Measurements from ENCODE around the gene WFDC6. TPM values are rescaled to one million over a fixed set of nuclear protein-coding genes. Genes with fewer than 3 reads are reported as not detected.

WFDC6 gene
- total and polyA plus RNA-seq, 7 donors = not detected

DNA sequence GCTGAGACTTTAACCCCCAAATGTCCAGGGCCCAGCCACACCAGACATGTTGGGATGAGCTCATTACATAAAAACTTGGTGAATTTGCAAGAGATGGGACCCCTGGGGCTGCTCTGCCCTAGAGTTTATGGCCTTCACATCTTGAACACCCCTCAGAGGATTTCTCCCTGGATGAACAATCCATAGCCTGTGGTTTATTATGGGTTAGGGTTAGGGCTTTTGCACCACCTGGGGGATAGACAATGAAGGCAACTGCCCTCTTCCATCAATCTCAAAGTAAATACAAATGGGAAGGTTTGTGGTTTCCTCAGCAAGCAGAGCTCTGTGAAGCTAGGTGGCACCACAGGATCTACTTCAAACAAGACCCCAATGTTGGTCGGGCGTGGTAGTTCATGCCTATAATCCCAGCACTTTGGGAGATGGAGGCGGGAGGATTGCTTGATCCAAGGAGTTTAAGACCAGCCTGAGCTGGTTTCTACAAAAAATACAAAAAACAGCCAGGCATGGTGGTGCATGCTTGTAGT, 41.2 kb downstream of the WFDC6 start:
- intact Hi-C loops (cut with DNase I) = no loop called here
- Histone ChIP-seq H3K27ac (no peak overlapping the region), H3K4me1 (peaks cover 0 to 26% (median 16%) of the 10 kb centered on the region in 4 donors), H3K9me3 (no peaks in the 10 kb centered on the region), H3K4me3 (no peak overlapping the region), H3K27me3 (no peaks in the 10 kb centered on the region), H3K36me3 (no peaks in the 10 kb centered on the region)
- 85% methylated on average over 3 of the region's 3 CpGs for WGBS, 2 donors
- no peak for TF ChIP-seq EP300 (IDR thresholded peaks at IDR 0.05)
- TF ChIP-seq POLR2AphosphoS5 (IDR thresholded peaks at IDR 0.05) = no peak
- TF ChIP-seq, protein P1, sequence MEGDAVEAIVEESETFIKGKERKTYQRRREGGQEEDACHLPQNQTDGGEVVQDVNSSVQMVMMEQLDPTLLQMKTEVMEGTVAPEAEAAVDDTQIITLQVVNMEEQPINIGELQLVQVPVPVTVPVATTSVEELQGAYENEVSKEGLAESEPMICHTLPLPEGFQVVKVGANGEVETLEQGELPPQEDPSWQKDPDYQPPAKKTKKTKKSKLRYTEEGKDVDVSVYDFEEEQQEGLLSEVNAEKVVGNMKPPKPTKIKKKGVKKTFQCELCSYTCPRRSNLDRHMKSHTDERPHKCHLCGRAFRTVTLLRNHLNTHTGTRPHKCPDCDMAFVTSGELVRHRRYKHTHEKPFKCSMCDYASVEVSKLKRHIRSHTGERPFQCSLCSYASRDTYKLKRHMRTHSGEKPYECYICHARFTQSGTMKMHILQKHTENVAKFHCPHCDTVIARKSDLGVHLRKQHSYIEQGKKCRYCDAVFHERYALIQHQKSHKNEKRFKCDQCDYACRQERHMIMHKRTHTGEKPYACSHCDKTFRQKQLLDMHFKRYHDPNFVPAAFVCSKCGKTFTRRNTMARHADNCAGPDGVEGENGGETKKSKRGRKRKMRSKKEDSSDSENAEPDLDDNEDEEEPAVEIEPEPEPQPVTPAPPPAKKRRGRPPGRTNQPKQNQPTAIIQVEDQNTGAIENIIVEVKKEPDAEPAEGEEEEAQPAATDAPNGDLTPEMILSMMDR (IDR thresholded peaks at IDR 0.05) = no peak
- no peak for TF ChIP-seq POLR2A (IDR thresholded peaks at IDR 0.05)
- no peak for DNase-seq

DNA sequence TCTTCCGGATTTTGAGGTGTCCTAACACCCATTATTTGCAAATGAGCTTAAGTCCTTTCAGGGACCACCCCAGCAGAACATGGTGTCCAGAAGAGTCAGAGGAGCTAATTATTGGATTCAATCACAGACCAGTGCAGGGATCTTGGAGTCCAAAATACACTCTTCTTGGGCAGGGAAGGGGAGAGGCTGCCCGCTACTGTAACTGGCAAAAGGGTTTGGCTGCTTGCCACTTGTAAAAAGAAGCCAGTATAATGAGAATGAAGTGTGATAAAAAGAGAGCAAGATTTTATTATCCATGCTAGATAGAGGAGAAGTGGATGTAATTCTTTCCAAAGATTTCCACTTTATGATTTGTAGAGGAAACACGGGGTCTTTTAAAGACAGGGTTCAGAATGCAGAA, 43.1 kb downstream of the WFDC6 start:
- WGBS, 2 donors = 22 to 66% methylated on average over 3 of the region's 3 CpGs
- TF ChIP-seq POLR2A (IDR thresholded peaks at IDR 0.05) = no peak
- no peak for TF ChIP-seq POLR2AphosphoS5 (IDR thresholded peaks at IDR 0.05)
- TF ChIP-seq EP300 (IDR thresholded peaks at IDR 0.05) = no peak
- TF ChIP-seq, protein P1 (IDR thresholded peaks at IDR 0.05) = no peak
- DNase-seq = no peak
- H3K27me3 ChIP-seq = no peaks in the 10 kb centered on the region
- H3K27ac ChIP-seq = no peak overlapping the region
- H3K4me1 ChIP-seq = peaks cover 0 to 7% (median under 1%) of the 10 kb centered on the region in 4 donors
- H3K36me3 ChIP-seq = no peaks in the 10 kb centered on the region
- no peaks in the 10 kb centered on the region for H3K9me3 ChIP-seq
- intact Hi-C loops (cut with DNase I) = no loop called here
- H3K4me3 ChIP-seq = no peak overlapping the region

DNA sequence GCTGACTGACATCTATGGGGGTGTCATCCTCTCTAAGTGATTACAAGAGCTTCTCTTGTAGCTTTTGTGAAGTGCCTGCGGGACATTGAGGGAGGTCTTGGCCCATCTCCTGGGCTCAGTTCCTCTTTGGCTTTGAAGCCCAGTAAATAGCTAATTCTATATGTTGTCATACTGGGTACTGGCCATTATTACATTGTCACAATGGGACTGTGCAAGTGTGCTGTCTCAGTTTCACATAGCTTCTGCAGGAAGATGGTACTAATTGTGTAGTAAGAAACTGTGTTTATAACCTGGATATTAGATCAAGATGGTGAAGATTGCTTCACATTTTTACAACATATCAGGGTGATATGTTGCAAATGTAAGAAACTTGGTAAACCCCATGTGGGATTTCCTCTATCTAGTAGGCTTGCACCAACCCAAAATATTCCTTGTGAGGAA, 43.8 kb downstream of the WFDC6 start:
- no peak overlapping the region for H3K4me3 ChIP-seq
- 94 to 96% methylated on average over 1 of the region's 1 CpG for WGBS, 2 donors
- H3K4me1 ChIP-seq = peaks cover 0 to under 1% (median 0%) of the 10 kb centered on the region in 4 donors
- H3K27ac ChIP-seq = no peak overlapping the region
- intact Hi-C loops (cut with DNase I) = no loop called here
- DNase-seq = no peak
- no peaks in the 10 kb centered on the region for H3K27me3 ChIP-seq
- no peaks in the 10 kb centered on the region for H3K36me3 ChIP-seq
- no peak for TF ChIP-seq POLR2A (IDR thresholded peaks at IDR 0.05)
- TF ChIP-seq, protein P1 (IDR thresholded peaks at IDR 0.05) = no peak
- no peak for TF ChIP-seq POLR2AphosphoS5 (IDR thresholded peaks at IDR 0.05)
- TF ChIP-seq EP300 (IDR thresholded peaks at IDR 0.05) = no peak
- no peaks in the 10 kb centered on the region for H3K9me3 ChIP-seq

DNA sequence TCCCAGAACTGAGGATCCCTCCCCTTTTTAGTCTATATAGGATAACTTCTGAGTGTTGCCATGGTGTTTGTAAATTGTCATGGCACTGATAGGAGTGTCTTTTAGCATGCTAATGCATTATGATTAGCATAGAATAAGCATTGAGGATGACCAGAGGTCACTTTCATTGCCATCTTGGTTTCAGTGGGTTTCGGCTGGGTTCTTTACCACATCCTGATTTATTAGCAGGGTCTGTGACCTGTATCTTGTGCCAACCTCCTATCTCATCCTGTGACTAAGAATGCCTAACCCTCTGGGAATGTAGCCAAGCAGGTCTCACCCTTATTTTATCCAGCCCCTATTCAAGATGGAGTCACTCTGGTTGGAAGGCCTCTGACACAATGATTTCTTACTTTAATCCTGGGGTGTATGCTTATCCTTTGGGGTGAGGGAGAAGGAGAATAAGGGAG, 50.2 kb downstream of the WFDC6 start:
- no peaks in the 10 kb centered on the region for H3K36me3 ChIP-seq
- no peaks in the 10 kb centered on the region for H3K27me3 ChIP-seq
- intact Hi-C loops (cut with DNase I) = no loop called here
- no peak for DNase-seq
- no peaks in the 10 kb centered on the region for H3K9me3 ChIP-seq
- H3K27ac ChIP-seq = no peak overlapping the region
- TF ChIP-seq POLR2AphosphoS5 (IDR thresholded peaks at IDR 0.05) = no peak
- no peak for TF ChIP-seq EP300 (IDR thresholded peaks at IDR 0.05)
- TF ChIP-seq, protein P1 (IDR thresholded peaks at IDR 0.05) = no peak
- no peak for TF ChIP-seq POLR2A (IDR thresholded peaks at IDR 0.05)
- WGBS, 2 donors = 80 to 90% methylated on average over 1 of the region's 1 CpG
- no peaks in the 10 kb centered on the region for H3K4me1 ChIP-seq
- no peak overlapping the region for H3K4me3 ChIP-seq

DNA sequence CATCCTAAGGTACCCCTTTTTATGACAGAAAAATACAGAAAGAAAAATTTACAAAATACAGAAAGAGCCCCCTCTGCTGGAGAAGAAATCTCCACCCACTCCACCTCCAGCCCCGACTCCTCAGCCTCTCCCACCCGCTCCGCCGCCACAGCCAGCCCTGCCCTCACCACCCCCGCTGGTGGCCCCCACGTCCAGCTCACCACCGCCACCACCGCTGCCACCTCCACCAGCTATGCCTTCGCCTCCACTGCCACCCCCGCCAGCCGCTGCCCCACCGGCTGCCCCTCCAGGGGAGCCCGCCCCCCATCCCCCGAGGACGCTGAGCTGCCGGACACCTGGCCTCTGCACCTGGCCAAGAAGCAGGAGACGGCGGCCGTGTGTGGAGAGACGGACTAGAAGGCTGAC, 52.0 kb downstream of the WFDC6 start:
- Histone ChIP-seq H3K4me1 (no peaks in the 10 kb centered on the region), H3K36me3 (no peaks in the 10 kb centered on the region), H3K4me3 (no peak overlapping the region), H3K27me3 (no peaks in the 10 kb centered on the region), H3K9me3 (no peaks in the 10 kb centered on the region), H3K27ac (no peak overlapping the region)
- DNase-seq = no peak
- intact Hi-C loops (cut with DNase I) = no loop called here
- TF ChIP-seq EP300 (IDR thresholded peaks at IDR 0.05) (no peak), POLR2AphosphoS5 (IDR thresholded peaks at IDR 0.05) (no peak)
- WGBS, 2 donors = 31 to 75% methylated on average over 20 of the region's 20 CpGs

Measured in sigmoid colon (tissue), 7 donors.